Measurements from ENCODE around the gene FAAH.
"Not testable (repeated sequence)": the region's sequence is repeated elsewhere in the genome, so short reads cannot be mapped to it uniquely, and the experiment has no call there.

The FAAH gene

GRCh38 chr1:46362158-46362557, 32.0 kb upstream of the FAAH start:
- Histone ChIP-seq H3K9ac (ENCODE audit: low read length) (no peak overlapping the region), H3K36me3 (replicated peaks; ENCODE audit: low read depth, low read length) (peaks cover 31% of the 10 kb centered on the region), H3K79me2 (ENCODE audit: low read length) (no peaks in the 10 kb centered on the region), H3K4me3 (ENCODE audit: low read length) (no peak overlapping the region), H3K27me3 (ENCODE audit: low read depth, low read length) (no peaks in the 10 kb centered on the region), H3K4me1 (ENCODE audit: low read length) (no peaks in the 10 kb centered on the region), H3K4me2 (ENCODE audit: low read length) (no peak overlapping the region), H3K27ac (ENCODE audit: low read length) (no peak overlapping the region), H2AFZ (ENCODE audit: low read depth, low read length) (no peak overlapping the region), H4K20me1 (ENCODE audit: insufficient read depth, low read length) (no peaks in the 10 kb centered on the region), H3K9me3 (ENCODE audit: insufficient read depth, low read length) (no peaks in the 10 kb centered on the region)
- TF ChIP-seq CTCF (IDR thresholded peaks at IDR 0.05; ENCODE audit: low read depth, low read length) (no peak), EZH2phosphoT487 (IDR thresholded peaks at IDR 0.05; ENCODE audit: low read depth) (no peak)

- H3K9ac ChIP-seq (ENCODE audit: low read length), result no peak overlapping the region
- H4K20me1 ChIP-seq (ENCODE audit: insufficient read depth, low read length), result no peaks in the 10 kb centered on the region
- H3K79me2 ChIP-seq (ENCODE audit: low read length), result no peaks in the 10 kb centered on the region
- no peaks in the 10 kb centered on the region for H3K4me1 ChIP-seq (ENCODE audit: low read length)
- H3K4me3 ChIP-seq (ENCODE audit: low read length), result no peak overlapping the region
- H3K9me3 ChIP-seq (ENCODE audit: insufficient read depth, low read length), result no peaks in the 10 kb centered on the region
- H2AFZ ChIP-seq (ENCODE audit: low read depth, low read length), result no peak overlapping the region
- H3K27ac ChIP-seq (ENCODE audit: low read length), result no peak overlapping the region
- H3K4me2 ChIP-seq (ENCODE audit: low read length), result no peak overlapping the region
- TF ChIP-seq EZH2phosphoT487 (IDR thresholded peaks at IDR 0.05; ENCODE audit: low read depth), result no peak
- no peak for TF ChIP-seq CTCF (IDR thresholded peaks at IDR 0.05; ENCODE audit: low read depth, low read length)
- no peaks in the 10 kb centered on the region for H3K27me3 ChIP-seq (ENCODE audit: low read depth, low read length)
- H3K36me3 ChIP-seq (replicated peaks; ENCODE audit: low read depth, low read length), result peaks cover 29% of the 10 kb centered on the region
Measured at GRCh38 chr1:46363121-46363520, 31.0 kb upstream of the FAAH start.

- Histone ChIP-seq H2AFZ (ENCODE audit: low read depth, low read length) (no peak overlapping the region), H3K27ac (ENCODE audit: low read length) (no peak overlapping the region), H3K27me3 (ENCODE audit: low read depth, low read length) (no peaks in the 10 kb centered on the region), H3K9ac (ENCODE audit: low read length) (no peak overlapping the region), H3K9me3 (ENCODE audit: insufficient read depth, low read length) (no peaks in the 10 kb centered on the region), H3K4me3 (ENCODE audit: low read length) (no peak overlapping the region), H4K20me1 (ENCODE audit: insufficient read depth, low read length) (no peaks in the 10 kb centered on the region), H3K79me2 (ENCODE audit: low read length) (no peaks in the 10 kb centered on the region), H3K4me1 (ENCODE audit: low read length) (peaks cover 3% of the 10 kb centered on the region), H3K4me2 (ENCODE audit: low read length) (no peak overlapping the region), H3K36me3 (replicated peaks; ENCODE audit: low read depth, low read length) (peaks cover 33% of the 10 kb centered on the region)
- TF ChIP-seq EZH2phosphoT487 (IDR thresholded peaks at IDR 0.05; ENCODE audit: low read depth) (no peak), CTCF (IDR thresholded peaks at IDR 0.05; ENCODE audit: low read depth, low read length) (no peak)
Measured at GRCh38 chr1:46364612-46365011, 29.5 kb upstream of the FAAH start.

GRCh38 chr1:46365796-46366195, 28.3 kb upstream of the FAAH start:
- not testable (repeated sequence) for H3K4me3 ChIP-seq (ENCODE audit: low read length); H3K9me3 ChIP-seq (ENCODE audit: insufficient read depth, low read length); H3K4me2 ChIP-seq (ENCODE audit: low read length); H3K27me3 ChIP-seq (ENCODE audit: low read depth, low read length); H3K79me2 ChIP-seq (ENCODE audit: low read length); H4K20me1 ChIP-seq (ENCODE audit: insufficient read depth, low read length); H2AFZ ChIP-seq (ENCODE audit: low read depth, low read length); H3K9ac ChIP-seq (ENCODE audit: low read length); H3K27ac ChIP-seq (ENCODE audit: low read length)
- peaks cover 29% of the 10 kb centered on the region for H3K36me3 ChIP-seq (replicated peaks; ENCODE audit: low read depth, low read length)
- H3K4me1 ChIP-seq (ENCODE audit: low read length), result peaks cover 15% of the 10 kb centered on the region

- H3K4me1 ChIP-seq (ENCODE audit: low read length), result peaks cover 25% of the 10 kb centered on the region
- peaks cover 26% of the 10 kb centered on the region for H3K36me3 ChIP-seq (replicated peaks; ENCODE audit: low read depth, low read length)
- no peaks in the 10 kb centered on the region for H3K79me2 ChIP-seq (ENCODE audit: low read length)
- H3K27me3 ChIP-seq (ENCODE audit: low read depth, low read length), result no peaks in the 10 kb centered on the region
- no peak overlapping the region for H3K4me2 ChIP-seq (ENCODE audit: low read length)
- no peak for TF ChIP-seq CTCF (IDR thresholded peaks at IDR 0.05; ENCODE audit: low read depth, low read length)
- TF ChIP-seq EZH2phosphoT487 (IDR thresholded peaks at IDR 0.05; ENCODE audit: low read depth), result no peak
- no peaks in the 10 kb centered on the region for H3K9me3 ChIP-seq (ENCODE audit: insufficient read depth, low read length)
- H3K9ac ChIP-seq (ENCODE audit: low read length), result no peak overlapping the region
- no peak overlapping the region for H3K27ac ChIP-seq (ENCODE audit: low read length)
- no peak overlapping the region for H2AFZ ChIP-seq (ENCODE audit: low read depth, low read length)
- H3K4me3 ChIP-seq (ENCODE audit: low read length), result no peak overlapping the region
- no peaks in the 10 kb centered on the region for H4K20me1 ChIP-seq (ENCODE audit: insufficient read depth, low read length)
Measured at GRCh38 chr1:46367072-46367471, 27.0 kb upstream of the FAAH start.

GRCh38 chr1:46367701-46368100, 26.4 kb upstream of the FAAH start:
- not testable (repeated sequence) for H3K79me2 ChIP-seq (ENCODE audit: low read length); H3K27ac ChIP-seq (ENCODE audit: low read length); H3K27me3 ChIP-seq (ENCODE audit: low read depth, low read length); H4K20me1 ChIP-seq (ENCODE audit: insufficient read depth, low read length); H3K9ac ChIP-seq (ENCODE audit: low read length); H3K4me2 ChIP-seq (ENCODE audit: low read length); H3K4me3 ChIP-seq (ENCODE audit: low read length); H3K9me3 ChIP-seq (ENCODE audit: insufficient read depth, low read length); H2AFZ ChIP-seq (ENCODE audit: low read depth, low read length)
- peaks cover 20% of the 10 kb centered on the region for H3K36me3 ChIP-seq (replicated peaks; ENCODE audit: low read depth, low read length)
- peaks cover 28% of the 10 kb centered on the region for H3K4me1 ChIP-seq (ENCODE audit: low read length)
